Small intestine (tissue), 16 donors: ENCODE measurements around the gene TRNAU1AP. TPM values are rescaled to one million over a fixed set of nuclear protein-coding genes. Genes with fewer than 3 reads are reported as not detected.

ENCODE experiments used
- DNase-seq, 2 donors: peaks; one replicate each; pipeline versions ENCODE4 v3.0.0 to v3.0.0-alpha.2; 2013
- FAIRE-seq: peaks from 2 replicates; lab custom pipeline; 2012; peaks lifted over from hg19 to GRCh38; lab: Jason Lieb, UNC
- H3K27ac ChIP-seq, 3 donors: one replicate each; pipeline ENCODE4 v1.5.1; 2013; ENCODE audit warnings: low read length in 2 of 3, mild to moderate bottlenecking in 2 of 3, control low read depth in 1 of 3, inconsistent platforms in 1 of 3, low read depth in 1 of 3, moderate library complexity in 1 of 3
- H3K27me3 ChIP-seq, 3 donors: one replicate each; pipeline ENCODE4 v1.6.1; 2013; ENCODE audit warnings: low read length in 3 of 3, inconsistent platforms in 1 of 3; ENCODE audit not compliant: control insufficient read depth in 3 of 3, insufficient read depth in 3 of 3
- H3K36me3 ChIP-seq, 3 donors: one replicate each; pipeline ENCODE4 v1.6.1; 2013; ENCODE audit warnings: low read length in 3 of 3, inconsistent platforms in 1 of 3, low read depth in 1 of 3, mild to moderate bottlenecking in 1 of 3, moderate library complexity in 1 of 3; ENCODE audit not compliant: control insufficient read depth in 3 of 3, insufficient read depth in 2 of 3
- H3K4me1 ChIP-seq, 3 donors: one replicate each; pipeline ENCODE4 v1.6.1; 2013; ENCODE audit warnings: low read length in 2 of 3, inconsistent platforms in 1 of 3, low read depth in 1 of 3, mild to moderate bottlenecking in 1 of 3, moderate library complexity in 1 of 3; ENCODE audit not compliant: control insufficient read depth in 3 of 3, insufficient read depth in 2 of 3
- H3K4me3 ChIP-seq, 3 donors: one replicate each; pipeline ENCODE4 v1.5.1; 2013; ENCODE audit warnings: low read length in 3 of 3, control low read depth in 1 of 3, inconsistent platforms in 1 of 3, low read depth in 1 of 3, mild to moderate bottlenecking in 1 of 3, moderate library complexity in 1 of 3
- H3K9me3 ChIP-seq, 2 donors: one replicate each; pipeline ENCODE4 v1.6.1; 2013; ENCODE audit warnings: low read depth in 1 of 2, low read length in 1 of 2; ENCODE audit not compliant: control insufficient read depth in 2 of 2, insufficient read depth in 1 of 2
- WGBS, 3 donors: extraction: QIAGEN DNeasy Blood & Tissue Kit; methylation state at CpG; one replicate each; pipeline ENCODE4 v1.1.7; 2013; 5-methylcytosine and 5-hydroxymethylcytosine counted together
- long read RNA-seq, 10 donors: transcript quantifications; one replicate each; lab custom pipeline, GENCODE V29; 2026
- polyA plus RNA-seq, 4 donors: library from polyadenylated mRNA; stranded (reverse) in 3 of 4; unstranded in 1 of 4; fragments of 200-250 nt in 3 of 4; fragments of 120-200 nt in 1 of 4; gene quantifications; one replicate each; pipeline versions ENCODE4 v1.2.1 to v1.2.3, GENCODE V29; 2013
- donor health status: healthy with polysubstance abuse.
- donor health status: control.
- donor health status: control.
- donor health status: Bipolar disorder and iron deficiency.
- donor health status: healthy.

Gene TRNAU1AP
- polyA plus RNA-seq = 10 to 100 TPM; 16.3 to 25.9 (median 21.3) TPM
- long read RNA-seq, donor 1 = 0 reads
- long read RNA-seq, donor 2, partial matches to known transcripts = 0 of 3 reads
- long read RNA-seq, donor 2, other reads (novel, unspliced or antisense) = 0 of 3 reads
- long read RNA-seq, donor 3, partial matches to known transcripts = 56 of 103 reads
- long read RNA-seq, donor 3, other reads (novel, unspliced or antisense) = 43 of 103 reads
- long read RNA-seq, donor 4 = 0 reads
- long read RNA-seq, donor 5, partial matches to known transcripts = 0 of 12 reads
- long read RNA-seq, donor 5, other reads (novel, unspliced or antisense) = 11 of 12 reads
- long read RNA-seq, donor 6, partial matches to known transcripts = 0 of 3 reads
- long read RNA-seq, donor 6, other reads (novel, unspliced or antisense) = 0 of 3 reads
- long read RNA-seq, donor 7 = 0 reads
- long read RNA-seq, donor 8 = 0 reads
- long read RNA-seq, donor 9 = 0 reads
- long read RNA-seq, donor 10, transcript TRNAU1AP-201 (9 exons, 1,799 nt) = major isoform, 5 of 61 reads
- long read RNA-seq, donor 10, partial matches to known transcripts = 33 of 61 reads
- long read RNA-seq, donor 10, other reads (novel, unspliced or antisense) = 23 of 61 reads

DNA sequence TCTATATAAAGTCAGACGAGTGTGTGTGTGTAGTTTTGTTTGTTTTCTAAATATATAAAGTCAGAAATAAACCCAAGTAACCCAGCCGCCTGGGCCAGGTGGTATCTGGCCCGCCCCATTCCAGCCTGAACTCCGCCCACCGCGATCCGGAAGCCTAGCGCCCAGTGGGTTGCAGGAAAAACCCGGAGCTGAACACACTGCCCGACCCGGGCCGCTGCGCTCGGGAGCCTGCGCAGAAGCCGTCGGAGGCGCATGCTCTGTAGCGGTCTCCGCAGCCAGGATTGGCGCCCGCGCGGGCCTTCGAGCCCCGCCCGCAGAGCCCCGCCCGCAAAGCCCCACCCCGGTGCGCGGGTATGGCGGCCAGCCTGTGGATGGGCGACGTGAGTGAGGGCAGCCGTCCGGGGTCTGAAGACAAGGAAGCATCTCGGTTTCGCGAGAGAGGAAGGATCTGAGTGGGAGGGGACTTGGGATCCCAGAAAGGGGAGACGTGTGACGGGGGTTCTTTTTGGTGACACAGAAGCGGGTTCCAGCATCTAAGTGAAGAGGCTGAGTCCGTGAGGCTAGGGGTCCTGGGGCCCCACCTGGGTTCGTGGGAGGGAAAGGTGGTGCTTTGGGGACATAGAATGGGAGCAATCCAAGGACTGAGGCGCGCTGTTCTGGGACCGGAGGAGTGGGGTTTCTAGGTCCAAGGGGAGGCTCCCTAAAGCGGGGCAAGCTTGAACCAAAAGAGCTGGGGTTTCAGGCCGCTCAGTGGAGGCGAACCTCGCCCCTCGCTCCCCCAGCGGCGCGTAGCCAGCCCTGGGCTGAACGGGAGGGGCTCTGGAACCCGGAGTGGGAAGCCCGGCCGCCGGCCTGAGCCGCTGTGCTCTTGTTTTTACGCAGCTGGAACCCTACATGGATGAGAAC, at the start of gene TRNAU1AP:
Gene TRNAU1AP, plus strand, starts transcription at position 328 of the 906 bp plus-strand sequence. Its CDS starts 26 bp downstream, at position 354.
- 0 to 1% (median 1%) methylated on average over 56 to 63 of the region's 63 CpGs for WGBS, 3 donors
- Histone ChIP-seq H3K27ac (peak within 1 kb of the TSS; percentile 68 to 90 (median 87)), H3K36me3 (peaks cover 0 to 15% (median 2%) of the 10 kb centered on the region in 3 donors), H3K27me3 (no peaks in the 10 kb centered on the region), H3K4me1 (peaks cover 0 to 3% (median 0%) of the 10 kb centered on the region in 3 donors), H3K9me3 (no peaks in the 10 kb centered on the region), H3K4me3 (peak within 1 kb of the TSS; percentile 64 to 97 (median 64))
- DNase-seq = peak; percentile 96 to 99
- no peak for FAIRE-seq

DNA sequence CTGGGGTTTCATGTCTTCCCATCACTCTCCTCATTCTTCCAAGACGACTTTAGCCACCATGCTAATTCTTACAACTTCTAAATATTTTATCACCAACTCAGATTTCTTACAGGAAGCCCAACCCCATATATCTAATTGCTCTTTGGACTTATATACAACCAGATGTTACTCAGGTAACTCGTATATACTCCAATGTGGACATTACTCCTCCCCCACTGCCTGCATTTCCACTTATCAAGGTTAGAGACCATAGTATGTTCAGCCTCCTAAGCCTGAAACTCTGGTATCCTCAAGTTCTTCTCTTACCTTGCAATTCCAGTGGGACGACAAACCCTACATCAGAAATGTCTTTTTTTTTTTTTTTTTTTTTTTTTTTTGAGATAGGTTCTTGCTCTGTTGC, 49.8 kb upstream of the TRNAU1AP start:
- H3K36me3 ChIP-seq = peaks cover 0 to 26% (median 0%) of the 10 kb centered on the region in 3 donors
- H3K4me1 ChIP-seq = peaks cover 4 to 16% (median 5%) of the 10 kb centered on the region in 3 donors
- H3K4me3 ChIP-seq = no peak overlapping the region
- DNase-seq (peak; percentile 86 to 95), FAIRE-seq (no peak)
- no peaks in the 10 kb centered on the region for H3K27me3 ChIP-seq
- peak overlapping the region; percentile 66 to 76 (median 73) for H3K27ac ChIP-seq
- no peaks in the 10 kb centered on the region for H3K9me3 ChIP-seq
- WGBS, 3 donors = 17 to 61% (median 40%) methylated on average over 3 of the region's 3 CpGs

DNA sequence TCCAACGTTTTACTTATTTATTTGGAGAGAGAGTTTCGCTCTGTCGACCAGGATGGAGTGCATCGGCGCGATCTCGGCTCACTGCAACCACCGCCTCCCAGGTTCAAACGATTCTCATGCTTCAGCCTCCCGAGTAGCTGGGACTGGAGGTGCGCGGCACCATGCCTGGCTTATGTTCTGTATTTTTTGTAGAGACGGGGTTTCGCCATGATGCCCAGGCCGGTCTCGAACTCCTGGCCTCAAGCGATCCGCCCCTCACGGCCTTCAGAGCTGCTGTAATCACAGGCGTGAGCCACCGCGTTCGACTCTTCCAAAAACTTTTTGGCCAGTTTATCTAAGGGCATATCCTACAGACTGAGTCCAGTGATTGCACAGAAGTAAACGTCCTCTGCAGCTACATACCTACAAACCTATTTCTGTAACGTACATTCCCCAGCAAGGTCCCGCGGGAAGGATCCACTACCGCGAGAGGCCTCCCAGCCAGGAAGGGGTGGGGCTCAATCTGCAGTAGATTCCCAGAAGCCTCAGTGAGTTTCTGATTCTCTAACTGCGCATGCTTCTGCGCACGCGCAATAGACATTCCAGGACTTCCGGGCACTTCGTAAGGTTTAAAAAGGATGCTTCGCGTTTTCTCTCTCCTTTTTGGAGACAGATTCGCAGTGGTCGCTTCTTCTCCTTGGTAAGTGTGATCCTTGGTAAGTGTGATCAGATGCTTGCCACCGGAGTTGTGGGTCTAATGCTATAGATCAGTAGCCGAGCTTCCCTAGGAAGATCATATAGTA, 47.3 kb upstream of the TRNAU1AP start, which contains the start of gene RCC1:
Gene RCC1, plus strand, starts transcription at position 638 of the 782 bp plus-strand sequence. CDS start 23,824 bp downstream, outside the sequence.
- no peaks in the 10 kb centered on the region for H3K27me3 ChIP-seq
- FAIRE-seq = no peak
- 0 to 2% (median 1%) methylated on average over 40 to 41 of the region's 41 CpGs for WGBS, 3 donors
- H3K4me3 ChIP-seq = peak within 1 kb of the TSS; percentile 63 to 82 (median 78)
- no peaks in the 10 kb centered on the region for H3K9me3 ChIP-seq
- peaks cover 4 to 36% (median 20%) of the 10 kb centered on the region in 3 donors for H3K4me1 ChIP-seq
- H3K36me3 ChIP-seq = peaks cover 8 to 39% (median 14%) of the 10 kb centered on the region in 3 donors
- peak within 1 kb of the TSS; percentile 78 to 93 (median 80) for H3K27ac ChIP-seq
- DNase-seq = peak; percentile 99

DNA sequence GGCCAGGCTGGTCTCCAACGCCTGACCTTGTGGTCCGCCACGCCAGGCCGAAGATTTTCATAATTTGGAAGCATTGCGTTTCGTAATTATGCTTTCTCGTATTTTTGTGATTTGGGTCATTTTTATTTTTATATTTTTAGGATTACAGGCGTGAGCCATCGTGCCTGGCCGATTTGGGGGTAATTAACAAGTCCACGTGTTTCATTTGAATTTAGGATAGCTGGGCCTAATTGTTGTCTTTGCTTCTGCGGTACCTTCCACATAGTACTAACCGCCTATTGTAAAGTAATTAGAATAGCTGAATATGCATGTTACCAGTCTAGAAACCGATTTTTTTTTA, 46.0 kb upstream of the TRNAU1AP start:
- FAIRE-seq (no peak), DNase-seq (no peak)
- H3K27ac ChIP-seq = peak overlapping the region; percentile 60 to 93 (median 78)
- no peaks in the 10 kb centered on the region for H3K9me3 ChIP-seq
- H3K4me3 ChIP-seq = peak overlapping the region; percentile 46 to 82 (median 78)
- H3K4me1 ChIP-seq = peaks cover 2 to 27% (median 18%) of the 10 kb centered on the region in 3 donors
- 0 to 2% (median 2%) methylated on average over 14 of the region's 14 CpGs for WGBS, 3 donors
- no peaks in the 10 kb centered on the region for H3K27me3 ChIP-seq
- peaks cover 8 to 49% (median 16%) of the 10 kb centered on the region in 3 donors for H3K36me3 ChIP-seq

DNA sequence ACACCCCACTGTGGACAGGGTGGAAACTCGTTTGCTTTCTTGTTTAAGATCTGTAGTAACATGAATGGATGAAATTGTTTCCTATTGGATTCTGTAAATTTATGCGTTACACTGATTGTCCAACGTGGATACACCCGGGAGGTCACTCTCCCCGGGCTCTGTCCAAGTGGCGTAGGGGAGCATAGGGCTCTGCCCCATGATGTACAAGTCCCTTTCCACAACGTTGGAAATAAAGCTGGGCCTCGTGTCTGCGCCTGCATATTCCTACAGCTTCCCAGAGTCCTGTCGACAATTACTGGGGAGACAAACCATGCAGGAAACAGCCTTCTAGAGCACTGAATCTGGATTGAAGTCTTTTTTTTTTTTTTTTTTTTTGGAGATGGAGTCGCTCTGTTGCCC, 45.6 kb upstream of the TRNAU1AP start:
- Histone ChIP-seq H3K4me3 (peak overlapping the region; percentile 46 to 82 (median 78)), H3K36me3 (peaks cover 8 to 53% (median 18%) of the 10 kb centered on the region in 3 donors), H3K27ac (peak overlapping the region; percentile 36 to 93 (median 78)), H3K27me3 (no peaks in the 10 kb centered on the region), H3K4me1 (peaks cover 2 to 27% (median 17%) of the 10 kb centered on the region in 3 donors), H3K9me3 (no peaks in the 10 kb centered on the region)
- WGBS, 3 donors = 0 to 2% (median 2%) methylated on average over 11 of the region's 11 CpGs
- no peak for FAIRE-seq
- DNase-seq = peak; percentile 29 to 40

DNA sequence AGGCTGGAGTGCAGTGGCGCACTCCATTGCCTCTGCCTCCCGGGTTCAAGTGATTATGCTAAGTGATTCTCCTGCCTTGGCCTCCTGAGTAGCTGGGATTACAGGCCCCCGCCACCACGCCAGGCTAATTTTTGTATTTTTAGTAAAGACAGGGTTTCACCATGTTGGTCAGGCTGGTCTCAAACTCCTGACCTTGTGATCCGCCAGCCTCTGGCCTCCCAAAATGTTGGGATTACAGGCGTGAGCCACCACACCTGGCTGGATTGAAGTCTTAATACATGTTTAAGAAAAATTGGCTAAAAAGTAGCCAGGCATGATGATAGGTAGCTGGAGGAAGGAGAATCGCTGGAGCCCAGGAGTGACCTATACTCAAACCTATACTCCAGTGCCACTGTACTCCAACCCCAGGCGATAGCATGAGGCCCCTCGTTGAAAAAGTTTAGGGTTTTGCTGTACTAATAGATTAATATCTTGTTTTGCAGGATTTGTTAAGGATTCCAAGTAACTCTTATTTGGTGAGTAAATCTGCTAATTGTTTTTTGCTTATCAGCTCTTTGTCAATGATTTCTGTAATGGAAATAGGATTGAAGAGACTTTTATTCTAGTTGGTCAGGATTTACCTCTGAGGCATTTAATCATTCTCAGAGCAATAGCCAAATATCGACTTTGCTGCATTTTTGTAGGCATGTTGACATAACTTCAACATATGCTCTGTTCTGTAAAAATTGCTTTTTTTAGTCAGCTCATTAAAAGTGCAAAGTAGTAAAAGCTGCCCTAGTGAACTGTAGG, 45.0 kb upstream of the TRNAU1AP start:
- Histone ChIP-seq H3K9me3 (no peaks in the 10 kb centered on the region), H3K36me3 (peaks cover 8 to 55% (median 18%) of the 10 kb centered on the region in 3 donors), H3K4me1 (peaks cover under 1 to 25% (median 17%) of the 10 kb centered on the region in 3 donors), H3K27ac (peak overlapping the region in 2 of 3 donors; percentile 78 to 93), H3K27me3 (no peaks in the 10 kb centered on the region), H3K4me3 (peak overlapping the region; percentile 46 to 82 (median 78))
- FAIRE-seq = no peak
- peak in 1 of 2 donors; percentile 23 for DNase-seq
- 8 to 19% (median 11%) methylated on average over 10 of the region's 10 CpGs for WGBS, 3 donors

DNA sequence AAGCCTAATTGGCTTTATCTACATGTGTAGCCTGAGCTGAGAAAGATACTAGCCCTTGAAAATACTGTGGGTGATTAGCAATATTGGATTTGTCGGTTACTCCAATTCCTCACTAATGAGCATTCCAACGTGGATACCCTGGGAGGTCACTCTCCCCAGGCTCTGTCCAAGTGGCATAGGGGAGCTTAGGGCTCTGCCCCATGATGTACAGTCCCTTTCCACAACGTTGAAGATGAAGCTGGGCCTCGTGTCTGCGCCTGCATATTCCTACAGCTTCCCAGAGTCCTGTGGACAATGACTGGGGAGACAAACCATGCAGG, 44.5 kb upstream of the TRNAU1AP start:
- DNase-seq = peak in 1 of 2 donors; percentile 36
- WGBS, 3 donors = 20 to 29% (median 21%) methylated on average over 5 of the region's 5 CpGs
- no peak for FAIRE-seq

More for the DNA sequence above, 44.5 kb upstream of the TRNAU1AP start:
- H3K27me3 ChIP-seq = no peaks in the 10 kb centered on the region
- H3K4me1 ChIP-seq = peaks cover 0 to 21% (median 17%) of the 10 kb centered on the region in 3 donors
- H3K4me3 ChIP-seq = peak overlapping the region; percentile 4 to 78 (median 31)
- H3K36me3 ChIP-seq = peaks cover 8 to 61% (median 18%) of the 10 kb centered on the region in 3 donors
- peak overlapping the region in 2 of 3 donors; percentile 78 to 84 for H3K27ac ChIP-seq
- no peaks in the 10 kb centered on the region for H3K9me3 ChIP-seq
